Mucosa of descending colon (tissue), 3 donors: Measurements from ENCODE around the gene CDC42. TPM values are rescaled to one million over a fixed set of nuclear protein-coding genes. Genes with fewer than 3 reads are reported as not detected.
A peak's percentile ranks its signal among the peaks of the same experiment; 100 is the strongest.

Source experiments
- ATAC-seq: fragments of 200-7000 bp; cut with Tn5 transposase; one replicate; pipeline ENCODE4 v1.9.1; 2020; ENCODE audit warnings: mild to moderate bottlenecking, moderate library complexity
- DNase-seq, 3 donors: peaks; one replicate each; pipeline ENCODE4 v3.0.0-alpha.2; 2020
- H3K36me3 ChIP-seq: fragments of 200-600 bp; one replicate; pipeline ENCODE4 v1.8.0; 2021; ENCODE audit warnings: low read depth, mild to moderate bottlenecking
- H3K4me1 ChIP-seq: fragments of 200-600 bp; one replicate; pipeline ENCODE4 v1.8.0; 2021; ENCODE audit warnings: low read depth, mild to moderate bottlenecking
- H3K4me3 ChIP-seq: fragments of 200-600 bp; one replicate; pipeline ENCODE4 v1.8.0; 2021; ENCODE audit warnings: mild to moderate bottlenecking
- H3K9me3 ChIP-seq: fragments of 200-600 bp; one replicate; pipeline ENCODE4 v1.8.0; 2021; ENCODE audit warnings: mild to moderate bottlenecking
- CTCF ChIP-seq: fragments of 200-600 bp; IDR thresholded peaks from one replicate; pipeline ENCODE4 v1.8.0; 2022; ENCODE audit warnings: antibody characterized with exemption, mild to moderate bottlenecking
- intact Hi-C, 2 donors: fragments of 100-400 bp; cut with DNase I in 1 of 2; cut with micrococcal nuclease in 1 of 2; formaldehyde crosslinking; loops; one replicate each; pipeline versions ENCODE4 v1.11.0 to v1.11.1; 2022; cut with DNase I, micrococcal nuclease
- total RNA-seq, 3 donors: library from RNA; stranded (reverse); fragmentation: NEBNext Ultra II Directional in 2 of 3; extraction: Animal tissue kit (Norgen Biotek cat#: 25700) in 2 of 3; gene quantifications; one replicate each; pipeline versions ENCODE4 v1.2.1 to v1.2.4, GENCODE V29; 2021 to 2023
- donor health status: DM: no; HTN: no; CAD: no; lungs with moderate emphysema.
- donor health status: DM: no; HTN: no; CAD: no.
- donor health status: DM: no; HTN: yes; CAD: no.

Gene CDC42
- total RNA-seq, 3 donors from 2014 or later, result 231 to 292 (median 282) TPM

- H3K4me3 ChIP-seq, result no peak overlapping the region
- no peaks in the 10 kb centered on the region for H3K9me3 ChIP-seq
- no peak for ATAC-seq
- DNase-seq, result no peak
- TF ChIP-seq CTCF, result no peak
- H3K4me1 ChIP-seq, result peaks cover 11% of the 10 kb centered on the region
- H3K36me3 ChIP-seq, result no peaks in the 10 kb centered on the region
- intact Hi-C loops, result no loop called here
Observed at GRCh38 chr1:22038036-22038435, 14.5 kb upstream of the CDC42 start.

- Histone ChIP-seq H3K4me1 (peaks cover 16% of the 10 kb centered on the region), H3K36me3 (no peaks in the 10 kb centered on the region), H3K9me3 (no peaks in the 10 kb centered on the region), H3K4me3 (no peak overlapping the region)
- intact Hi-C loops, result no loop called here
- DNase-seq, result peak; percentile 82 to 89 (median 84)
- ATAC-seq, result peak; percentile 98
- TF ChIP-seq CTCF, result no peak
Observed at GRCh38 chr1:22039594-22040285, 12.8 kb upstream of the CDC42 start.

- H3K9me3 ChIP-seq, result no peaks in the 10 kb centered on the region
- no peaks in the 10 kb centered on the region for H3K36me3 ChIP-seq
- H3K4me3 ChIP-seq, result no peak overlapping the region
- H3K4me1 ChIP-seq, result peaks cover 16% of the 10 kb centered on the region
- DNase-seq, result no peak
- TF ChIP-seq CTCF, result no peak
- intact Hi-C loops, result no loop called here
- no peak for ATAC-seq
Observed at GRCh38 chr1:22040286-22040623, 12.3 kb upstream of the CDC42 start.

- no peak for DNase-seq
- Histone ChIP-seq H3K36me3 (no peaks in the 10 kb centered on the region), H3K9me3 (no peaks in the 10 kb centered on the region), H3K4me3 (no peak overlapping the region), H3K4me1 (peaks cover 16% of the 10 kb centered on the region)
- no peak for ATAC-seq
- TF ChIP-seq CTCF, result no peak
- intact Hi-C loops, result no loop called here
Observed at GRCh38 chr1:22041505-22041904, 11.0 kb upstream of the CDC42 start.

GRCh38 chr1:22043198-22043769, 9.2 kb upstream of the CDC42 start:
- H3K36me3 ChIP-seq, result no peaks in the 10 kb centered on the region
- ATAC-seq (peak; percentile 9), DNase-seq (peak in 1 of 3 donors; percentile 24)
- intact Hi-C loops, result no loop called here
- no peaks in the 10 kb centered on the region for H3K9me3 ChIP-seq
- no peak for TF ChIP-seq CTCF
- H3K4me3 ChIP-seq, result no peak overlapping the region
- H3K4me1 ChIP-seq, result peaks cover 16% of the 10 kb centered on the region
